ENCODE measurements around the gene BBS4. TPM values are rescaled to one million over a fixed set of nuclear protein-coding genes. Genes with fewer than 3 reads are reported as not detected.
"Not testable (repeated sequence)": the region's sequence is repeated elsewhere in the genome, so short reads cannot be mapped to it uniquely, and the experiment has no call there.

The BBS4 gene
- 40.2 TPM for polyA plus RNA-seq (2013, experiment 1 of 4)
- polyA plus RNA-seq (2013, experiment 2 of 4) = 50.9 TPM
- 37.5 TPM for polyA plus RNA-seq (2013, experiment 3 of 4)
- 38.3 TPM for polyA plus RNA-seq (2013, experiment 4 of 4)

GRCh38 chr15:72685925-72686794 is at the start of gene BBS4, which contains the start of gene HIGD2B:
TSS of gene BBS4 (plus strand) at chr15:72686207. CDS start at chr15:72686228, 21 bp downstream.
TSS of gene HIGD2B (minus strand) at chr15:72686182. CDS start at chr15:72676374, 9,808 bp downstream.
- Histone ChIP-seq H3K27me3 (ENCODE audit: control insufficient read depth, insufficient read depth, low read length, poor library complexity, severe bottlenecking) (no peaks in the 10 kb centered on the region), H3K4me3 (ENCODE audit: insufficient read depth, low read depth, low read length) (peak within 1 kb of the TSS; percentile 68), H3K4me1 (ENCODE audit: control insufficient read depth, insufficient read depth, low read length) (no peaks in the 10 kb centered on the region), H3K36me3 (ENCODE audit: control insufficient read depth, insufficient read depth, low read length) (no peaks in the 10 kb centered on the region), H3K27ac (ENCODE audit: insufficient read depth, low read depth, low read length, poor library complexity, severe bottlenecking) (peak within 1 kb of the TSS; percentile 84), H3K9me3 (ENCODE audit: control insufficient read depth, low read length) (no peaks in the 10 kb centered on the region)
- WGBS, 2 experiments = 1% methylated on average over 49 of the region's 49 CpGs

GRCh38 chr15:72636519-72637282 is 49.3 kb upstream of the BBS4 start:
- H3K4me3 ChIP-seq (ENCODE audit: insufficient read depth, low read depth, low read length) = peak overlapping the region; percentile 27
- H3K36me3 ChIP-seq (ENCODE audit: control insufficient read depth, insufficient read depth, low read length); H3K4me1 ChIP-seq (ENCODE audit: control insufficient read depth, insufficient read depth, low read length); H3K27ac ChIP-seq (ENCODE audit: insufficient read depth, low read depth, low read length, poor library complexity, severe bottlenecking); H3K9me3 ChIP-seq (ENCODE audit: control insufficient read depth, low read length); H3K27me3 ChIP-seq (ENCODE audit: control insufficient read depth, insufficient read depth, low read length, poor library complexity, severe bottlenecking): not testable (repeated sequence)
- WGBS, 2 experiments = 10 to 40% methylated on average over 3 to 16 of the region's 43 CpGs

- not testable (repeated sequence) for H3K36me3 ChIP-seq (ENCODE audit: control insufficient read depth, insufficient read depth, low read length); H3K27me3 ChIP-seq (ENCODE audit: control insufficient read depth, insufficient read depth, low read length, poor library complexity, severe bottlenecking); H3K4me1 ChIP-seq (ENCODE audit: control insufficient read depth, insufficient read depth, low read length); H3K9me3 ChIP-seq (ENCODE audit: control insufficient read depth, low read length); H3K27ac ChIP-seq (ENCODE audit: insufficient read depth, low read depth, low read length, poor library complexity, severe bottlenecking); H3K4me3 ChIP-seq (ENCODE audit: insufficient read depth, low read depth, low read length)
- no CpG with 5 or more reads among the region's 26 CpGs for WGBS, 2 experiments
These were observed 46.1 kb upstream of the BBS4 start for GRCh38 chr15:72639759-72640483.

- WGBS, 2 experiments = no CpG with 5 or more reads among the region's 2 CpGs
- H3K4me1 ChIP-seq (ENCODE audit: control insufficient read depth, insufficient read depth, low read length); H3K27me3 ChIP-seq (ENCODE audit: control insufficient read depth, insufficient read depth, low read length, poor library complexity, severe bottlenecking); H3K27ac ChIP-seq (ENCODE audit: insufficient read depth, low read depth, low read length, poor library complexity, severe bottlenecking); H3K4me3 ChIP-seq (ENCODE audit: insufficient read depth, low read depth, low read length); H3K36me3 ChIP-seq (ENCODE audit: control insufficient read depth, insufficient read depth, low read length); H3K9me3 ChIP-seq (ENCODE audit: control insufficient read depth, low read length): not testable (repeated sequence)
These were observed 43.7 kb upstream of the BBS4 start for GRCh38 chr15:72642271-72642670.

- not testable (repeated sequence) for H3K4me3 ChIP-seq (ENCODE audit: insufficient read depth, low read depth, low read length); H3K27me3 ChIP-seq (ENCODE audit: control insufficient read depth, insufficient read depth, low read length, poor library complexity, severe bottlenecking); H3K27ac ChIP-seq (ENCODE audit: insufficient read depth, low read depth, low read length, poor library complexity, severe bottlenecking); H3K36me3 ChIP-seq (ENCODE audit: control insufficient read depth, insufficient read depth, low read length); H3K9me3 ChIP-seq (ENCODE audit: control insufficient read depth, low read length); H3K4me1 ChIP-seq (ENCODE audit: control insufficient read depth, insufficient read depth, low read length)
- 90 to 92% methylated on average over 2 to 3 of the region's 10 CpGs for WGBS, 2 experiments
These were observed 37.3 kb upstream of the BBS4 start for GRCh38 chr15:72648631-72649253.

- H3K27ac ChIP-seq (ENCODE audit: insufficient read depth, low read depth, low read length, poor library complexity, severe bottlenecking); H3K4me1 ChIP-seq (ENCODE audit: control insufficient read depth, insufficient read depth, low read length); H3K9me3 ChIP-seq (ENCODE audit: control insufficient read depth, low read length); H3K36me3 ChIP-seq (ENCODE audit: control insufficient read depth, insufficient read depth, low read length); H3K4me3 ChIP-seq (ENCODE audit: insufficient read depth, low read depth, low read length); H3K27me3 ChIP-seq (ENCODE audit: control insufficient read depth, insufficient read depth, low read length, poor library complexity, severe bottlenecking): not testable (repeated sequence)
- no CpG with 5 or more reads among the region's 7 CpGs for WGBS, 2 experiments
These were observed 31.6 kb upstream of the BBS4 start, which contains the start of gene GOLGA6B for GRCh38 chr15:72654397-72654796. TSS of gene GOLGA6B (plus strand) at chr15:72654697. CDS start at chr15:72654738, 41 bp downstream.

GRCh38 chr15:72656014-72656413 is 30.0 kb upstream of the BBS4 start:
- not testable (repeated sequence) for H3K9me3 ChIP-seq (ENCODE audit: control insufficient read depth, low read length); H3K27ac ChIP-seq (ENCODE audit: insufficient read depth, low read depth, low read length, poor library complexity, severe bottlenecking); H3K27me3 ChIP-seq (ENCODE audit: control insufficient read depth, insufficient read depth, low read length, poor library complexity, severe bottlenecking); H3K4me1 ChIP-seq (ENCODE audit: control insufficient read depth, insufficient read depth, low read length); H3K36me3 ChIP-seq (ENCODE audit: control insufficient read depth, insufficient read depth, low read length); H3K4me3 ChIP-seq (ENCODE audit: insufficient read depth, low read depth, low read length)
- no CpG with 5 or more reads among the region's 3 CpGs for WGBS, 2 experiments

- WGBS, 2 experiments = 94 to 98% methylated on average over 5 to 6 of the region's 10 CpGs
These were observed 24.9 kb upstream of the BBS4 start for GRCh38 chr15:72661081-72661480.

GRCh38 chr15:72663931-72664330 is 22.1 kb upstream of the BBS4 start:
- 92 to 100% methylated on average over 2 of the region's 8 CpGs for WGBS, 2 experiments
- H3K9me3 ChIP-seq (ENCODE audit: control insufficient read depth, low read length); H3K27me3 ChIP-seq (ENCODE audit: control insufficient read depth, insufficient read depth, low read length, poor library complexity, severe bottlenecking); H3K36me3 ChIP-seq (ENCODE audit: control insufficient read depth, insufficient read depth, low read length); H3K27ac ChIP-seq (ENCODE audit: insufficient read depth, low read depth, low read length, poor library complexity, severe bottlenecking); H3K4me1 ChIP-seq (ENCODE audit: control insufficient read depth, insufficient read depth, low read length); H3K4me3 ChIP-seq (ENCODE audit: insufficient read depth, low read depth, low read length): not testable (repeated sequence)

More at GRCh38 chr15:72661081-72661480, 24.9 kb upstream of the BBS4 start:
- H3K9me3 ChIP-seq (ENCODE audit: control insufficient read depth, low read length); H3K27me3 ChIP-seq (ENCODE audit: control insufficient read depth, insufficient read depth, low read length, poor library complexity, severe bottlenecking); H3K27ac ChIP-seq (ENCODE audit: insufficient read depth, low read depth, low read length, poor library complexity, severe bottlenecking); H3K36me3 ChIP-seq (ENCODE audit: control insufficient read depth, insufficient read depth, low read length); H3K4me1 ChIP-seq (ENCODE audit: control insufficient read depth, insufficient read depth, low read length); H3K4me3 ChIP-seq (ENCODE audit: insufficient read depth, low read depth, low read length): not testable (repeated sequence)
